Breast epithelium (tissue), 4 donors: ENCODE data around the gene IMPDH2. TPM values are rescaled to one million over a fixed set of nuclear protein-coding genes. Genes with fewer than 3 reads are reported as not detected.

Experiments used
- DNase-seq, 2 donors: peaks; one replicate each; pipeline ENCODE4 v3.0.0-alpha.2; 2019; ENCODE audit warnings: low spot score in 2 of 2
- H3K27ac ChIP-seq, 2 donors: fragments of 200-600 bp; sonication (generic) in 1 of 2; one replicate each; pipeline ENCODE4 v1.5.1; 2016 to 2019; ENCODE audit warnings: mild to moderate bottlenecking in 1 of 2
- H3K27me3 ChIP-seq, 2 donors: fragments of 200-600 bp; sonication (generic) in 1 of 2; one replicate each; pipeline versions ENCODE4 v1.5.1 to v1.6.0; 2017 to 2019; ENCODE audit warnings: control low read depth in 1 of 2, mild to moderate bottlenecking in 1 of 2
- H3K36me3 ChIP-seq: fragments of 200-600 bp; one replicate; pipeline ENCODE4 v1.5.1; 2019
- H3K4me1 ChIP-seq, 2 donors: fragments of 200-600 bp; sonication (generic); one replicate each; pipeline ENCODE4 v1.5.1; 2016 to 2019; ENCODE audit warnings: control low read depth in 1 of 2
- H3K4me3 ChIP-seq, 3 donors: fragments of 200-600 bp; sonication (generic); 1 replicate in 2 of 3; 2 replicates in 1 of 3; pipeline ENCODE4 v1.5.1; 2016 to 2019; ENCODE audit warnings: mild to moderate bottlenecking in 3 of 3, moderate library complexity in 2 of 3
- H3K9me3 ChIP-seq, 2 donors: fragments of 200-600 bp; sonication (generic) in 1 of 2; one replicate each; pipeline ENCODE4 v1.5.1; 2016 to 2019; ENCODE audit warnings: control low read depth in 1 of 2
- POLR2A ChIP-seq: fragments of 450-650 bp; IDR thresholded peaks from one replicate; pipeline ENCODE4 v1.6.1; 2016; ENCODE audit warnings: antibody characterized with exemption, mild to moderate bottlenecking, moderate library complexity
- POLR2AphosphoS5 ChIP-seq, 3 donors: sonication (generic); formaldehyde crosslinking; IDR thresholded peaks; one replicate each; pipeline ENCODE4 v1.6.1; 2017; ENCODE audit warnings: antibody characterized with exemption in 3 of 3
- intact Hi-C: fragments of 100-400 bp; cut with DNase I; formaldehyde crosslinking; loops from one replicate; pipeline ENCODE4 v1.15.1; 2023; ENCODE audit warnings: low total_unique reads
- total RNA-seq, 3 donors: library from RNA; depleted of rRNA; stranded (reverse); fragments of >200 nt; gene quantifications; one replicate each; pipeline ENCODE4 v1.1.0, GENCODE V29; 2016
- TF ChIP-seq, protein P1 (sequence below), 3 donors: fragments of 450-650 bp; IDR thresholded peaks; one replicate each; pipeline ENCODE4 v1.5.1; 2016 to 2017; ENCODE audit warnings: antibody characterized with exemption in 3 of 3, mild to moderate bottlenecking in 3 of 3, moderate library complexity in 3 of 3

The IMPDH2 gene
- total RNA-seq, 3 donors from 2014 or later = 123 to 216 (median 178) TPM

DNA sequence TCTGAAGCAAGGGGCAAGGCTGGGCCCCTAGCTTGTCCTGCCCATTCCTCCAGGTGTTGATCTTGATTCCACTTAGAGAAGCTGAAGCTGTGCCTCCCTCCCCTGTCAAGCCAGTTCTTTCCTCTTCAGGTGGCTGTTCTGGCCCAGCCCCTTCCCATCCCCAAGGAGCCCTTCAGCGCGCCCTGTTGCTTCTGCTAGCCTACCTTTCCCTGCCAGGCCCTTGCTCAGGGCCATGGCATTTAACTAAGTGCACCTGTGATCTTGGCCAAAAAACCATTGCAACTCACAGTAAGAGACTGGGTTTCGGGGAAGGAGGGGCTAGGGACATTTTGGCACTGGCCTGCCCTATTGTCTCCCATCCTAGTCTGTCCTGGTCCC lies 23.9 kb downstream of the IMPDH2 start:
- Histone ChIP-seq H3K27me3 (no peaks in the 10 kb centered on the region), H3K36me3 (no peaks in the 10 kb centered on the region), H3K9me3 (no peaks in the 10 kb centered on the region), H3K27ac (peak overlapping the region in 1 of 2 donors; percentile 97), H3K4me1 (no peaks in the 10 kb centered on the region), H3K4me3 (no peak overlapping the region)
- DNase-seq = no peak
- intact Hi-C loops = no loop called here
- no peak for TF ChIP-seq POLR2A
- TF ChIP-seq POLR2AphosphoS5 (IDR thresholded peaks at IDR 0.05) = no peak
- TF ChIP-seq, protein P1, sequence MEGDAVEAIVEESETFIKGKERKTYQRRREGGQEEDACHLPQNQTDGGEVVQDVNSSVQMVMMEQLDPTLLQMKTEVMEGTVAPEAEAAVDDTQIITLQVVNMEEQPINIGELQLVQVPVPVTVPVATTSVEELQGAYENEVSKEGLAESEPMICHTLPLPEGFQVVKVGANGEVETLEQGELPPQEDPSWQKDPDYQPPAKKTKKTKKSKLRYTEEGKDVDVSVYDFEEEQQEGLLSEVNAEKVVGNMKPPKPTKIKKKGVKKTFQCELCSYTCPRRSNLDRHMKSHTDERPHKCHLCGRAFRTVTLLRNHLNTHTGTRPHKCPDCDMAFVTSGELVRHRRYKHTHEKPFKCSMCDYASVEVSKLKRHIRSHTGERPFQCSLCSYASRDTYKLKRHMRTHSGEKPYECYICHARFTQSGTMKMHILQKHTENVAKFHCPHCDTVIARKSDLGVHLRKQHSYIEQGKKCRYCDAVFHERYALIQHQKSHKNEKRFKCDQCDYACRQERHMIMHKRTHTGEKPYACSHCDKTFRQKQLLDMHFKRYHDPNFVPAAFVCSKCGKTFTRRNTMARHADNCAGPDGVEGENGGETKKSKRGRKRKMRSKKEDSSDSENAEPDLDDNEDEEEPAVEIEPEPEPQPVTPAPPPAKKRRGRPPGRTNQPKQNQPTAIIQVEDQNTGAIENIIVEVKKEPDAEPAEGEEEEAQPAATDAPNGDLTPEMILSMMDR (IDR thresholded peaks at IDR 0.05) = no peak

- no peaks in the 10 kb centered on the region for H3K27me3 ChIP-seq
- intact Hi-C loops = no loop called here
- H3K4me1 ChIP-seq = no peaks in the 10 kb centered on the region
- H3K4me3 ChIP-seq = no peak overlapping the region
- H3K36me3 ChIP-seq = no peaks in the 10 kb centered on the region
- no peak for DNase-seq
- H3K27ac ChIP-seq = no peak overlapping the region
- H3K9me3 ChIP-seq = no peaks in the 10 kb centered on the region
- no peak for TF ChIP-seq POLR2AphosphoS5 (IDR thresholded peaks at IDR 0.05)
- TF ChIP-seq, protein P1 (IDR thresholded peaks at IDR 0.05) = no peak
- TF ChIP-seq POLR2A = no peak
Observed at GRCh38 chr3:49004352-49005302, 24.6 kb downstream of the IMPDH2 start.

DNA sequence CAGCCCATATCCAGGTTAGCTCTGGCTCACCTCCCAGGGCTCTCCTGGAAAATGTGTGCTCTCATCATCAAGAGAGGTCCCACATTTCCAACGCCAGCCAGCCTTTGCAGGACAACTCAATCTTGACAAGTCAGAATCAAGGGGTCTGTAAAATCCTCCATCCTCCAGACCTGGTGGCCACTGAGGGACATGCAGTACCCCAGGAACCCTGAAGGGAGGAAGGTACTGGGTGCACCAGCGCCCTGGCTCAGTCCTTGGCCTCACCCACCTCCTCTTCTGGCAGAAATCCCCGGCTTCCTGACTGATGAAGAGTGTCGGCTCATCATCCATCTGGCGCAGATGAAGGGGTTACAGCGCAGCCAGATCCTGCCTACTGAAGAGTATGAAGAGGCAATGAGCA lies 28.0 kb downstream of the IMPDH2 start:
- intact Hi-C loops = no loop called here
- TF ChIP-seq, protein P1 (IDR thresholded peaks at IDR 0.05) = no peak
- no peak for TF ChIP-seq POLR2AphosphoS5 (IDR thresholded peaks at IDR 0.05)
- TF ChIP-seq POLR2A = no peak
- Histone ChIP-seq H3K4me3 (no peak overlapping the region), H3K9me3 (no peaks in the 10 kb centered on the region), H3K4me1 (no peaks in the 10 kb centered on the region), H3K36me3 (no peaks in the 10 kb centered on the region), H3K27me3 (no peaks in the 10 kb centered on the region), H3K27ac (no peak overlapping the region)
- no peak for DNase-seq

DNA sequence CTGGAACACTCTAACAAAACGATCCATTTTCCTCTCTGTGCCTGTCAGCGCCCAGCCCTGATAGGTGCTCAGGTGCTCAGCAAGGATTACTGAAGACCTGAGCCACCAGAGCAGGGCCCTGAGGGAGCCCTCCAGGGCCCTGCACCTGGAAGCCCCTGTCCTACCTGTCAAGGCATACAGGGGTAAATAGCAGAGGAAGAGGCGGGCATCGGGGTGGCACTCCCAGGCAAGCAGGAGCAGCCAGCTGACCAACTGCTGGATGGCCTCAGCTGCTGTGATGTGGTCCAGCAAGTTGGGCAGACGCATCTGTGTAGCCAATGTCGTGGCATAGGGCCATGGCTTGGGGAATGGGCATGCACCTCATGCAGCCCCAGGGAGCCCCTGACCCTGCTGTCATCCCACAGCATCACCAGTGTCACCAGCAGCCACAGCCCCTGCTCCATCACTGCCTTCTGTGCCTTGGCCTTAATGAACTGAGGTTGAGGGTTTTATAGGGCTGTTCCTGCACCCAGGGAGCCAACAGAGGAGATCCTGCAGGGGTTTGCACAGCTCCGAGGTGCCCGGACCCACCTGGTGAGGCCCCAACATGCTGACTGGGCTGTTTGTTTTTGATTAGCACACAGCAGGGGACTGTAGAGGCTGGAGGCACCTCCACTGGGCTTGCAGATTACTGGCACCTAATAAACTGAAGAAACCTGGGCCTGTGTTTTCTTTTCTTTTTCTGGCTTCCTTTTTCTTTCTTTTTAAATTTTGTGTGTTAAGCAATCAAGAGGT lies 29.9 kb downstream of the IMPDH2 start:
- DNase-seq = no peak
- no peaks in the 10 kb centered on the region for H3K36me3 ChIP-seq
- H3K4me3 ChIP-seq = no peak overlapping the region
- H3K27ac ChIP-seq = no peak overlapping the region
- no peaks in the 10 kb centered on the region for H3K9me3 ChIP-seq
- H3K27me3 ChIP-seq = no peaks in the 10 kb centered on the region
- TF ChIP-seq POLR2A = no peak
- TF ChIP-seq, protein P1 (IDR thresholded peaks at IDR 0.05) = no peak
- TF ChIP-seq POLR2AphosphoS5 (IDR thresholded peaks at IDR 0.05) = no peak
- H3K4me1 ChIP-seq = no peaks in the 10 kb centered on the region
- intact Hi-C loops = no loop called here
